Measurements from ENCODE around the gene WNK2. TPM values are rescaled to one million over a fixed set of nuclear protein-coding genes. Genes with fewer than 3 reads are reported as not detected.
"Not testable (repeated sequence)": the region's sequence is repeated elsewhere in the genome, so short reads cannot be mapped to it uniquely, and the experiment has no call there.

WNK2 gene
- total RNA-seq, 1 donor from 2014 or later: 218 TPM

DNA sequence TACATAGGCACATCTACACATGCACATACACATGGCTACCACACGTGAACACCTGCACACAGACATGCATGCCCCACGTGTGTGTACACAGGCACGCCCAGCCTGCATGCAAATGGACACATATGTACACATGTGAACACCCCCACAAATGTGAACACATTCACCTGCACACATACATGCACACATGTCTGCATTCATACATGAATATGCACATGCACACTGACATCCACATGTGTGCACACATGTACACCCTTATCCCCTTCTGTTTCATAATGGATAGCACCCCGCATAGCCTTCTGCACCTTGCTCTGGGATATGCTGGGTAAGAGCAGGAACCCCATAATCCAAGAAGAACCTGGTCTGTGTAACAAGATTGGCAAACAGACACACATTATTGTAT, 66.2 kb downstream of the WNK2 start:
- intact Hi-C loops (cut with micrococcal nuclease): no loop called here
- H3K9me3 ChIP-seq (replicated peaks): no peaks in the 10 kb centered on the region
- H3K4me3 ChIP-seq: no peak overlapping the region
- peaks cover 42% of the 10 kb centered on the region for H3K4me1 ChIP-seq
- no peak for DNase-seq
- TF ChIP-seq, protein P1, sequence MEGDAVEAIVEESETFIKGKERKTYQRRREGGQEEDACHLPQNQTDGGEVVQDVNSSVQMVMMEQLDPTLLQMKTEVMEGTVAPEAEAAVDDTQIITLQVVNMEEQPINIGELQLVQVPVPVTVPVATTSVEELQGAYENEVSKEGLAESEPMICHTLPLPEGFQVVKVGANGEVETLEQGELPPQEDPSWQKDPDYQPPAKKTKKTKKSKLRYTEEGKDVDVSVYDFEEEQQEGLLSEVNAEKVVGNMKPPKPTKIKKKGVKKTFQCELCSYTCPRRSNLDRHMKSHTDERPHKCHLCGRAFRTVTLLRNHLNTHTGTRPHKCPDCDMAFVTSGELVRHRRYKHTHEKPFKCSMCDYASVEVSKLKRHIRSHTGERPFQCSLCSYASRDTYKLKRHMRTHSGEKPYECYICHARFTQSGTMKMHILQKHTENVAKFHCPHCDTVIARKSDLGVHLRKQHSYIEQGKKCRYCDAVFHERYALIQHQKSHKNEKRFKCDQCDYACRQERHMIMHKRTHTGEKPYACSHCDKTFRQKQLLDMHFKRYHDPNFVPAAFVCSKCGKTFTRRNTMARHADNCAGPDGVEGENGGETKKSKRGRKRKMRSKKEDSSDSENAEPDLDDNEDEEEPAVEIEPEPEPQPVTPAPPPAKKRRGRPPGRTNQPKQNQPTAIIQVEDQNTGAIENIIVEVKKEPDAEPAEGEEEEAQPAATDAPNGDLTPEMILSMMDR (IDR thresholded peaks at IDR 0.05; ENCODE audit: borderline replicate concordance): no peak
- H3K36me3 ChIP-seq: peaks cover 6% of the 10 kb centered on the region
- no peak overlapping the region for H3K27ac ChIP-seq (replicated peaks)
- no peaks in the 10 kb centered on the region for H3K27me3 ChIP-seq (ENCODE audit: low read depth)

DNA sequence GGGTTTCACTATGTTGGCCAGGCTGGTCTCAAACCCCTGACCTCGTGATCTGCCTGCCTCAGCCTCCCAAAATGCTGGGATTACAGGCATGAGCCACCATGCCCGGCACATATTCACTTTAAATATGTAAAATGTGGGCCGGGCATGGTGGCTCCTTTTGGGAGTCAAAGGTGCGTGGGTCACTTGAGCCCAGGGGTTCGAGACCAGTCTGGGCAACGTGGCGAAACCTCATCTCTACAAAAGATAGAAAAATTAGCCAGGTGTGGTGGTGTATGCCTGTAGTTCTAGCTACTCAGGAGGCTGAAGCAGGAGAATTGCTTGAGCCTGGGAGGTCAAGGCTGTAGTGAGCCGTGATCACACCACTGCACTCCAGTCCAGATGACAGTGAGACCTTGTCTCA, 67.4 kb downstream of the WNK2 start:
- H3K9me3 ChIP-seq (replicated peaks); H3K27me3 ChIP-seq (ENCODE audit: low read depth); H3K4me3 ChIP-seq; DNase-seq; H3K27ac ChIP-seq (replicated peaks); intact Hi-C loops (cut with micrococcal nuclease); H3K36me3 ChIP-seq: not testable (repeated sequence)
- H3K4me1 ChIP-seq: peaks cover 31% of the 10 kb centered on the region

DNA sequence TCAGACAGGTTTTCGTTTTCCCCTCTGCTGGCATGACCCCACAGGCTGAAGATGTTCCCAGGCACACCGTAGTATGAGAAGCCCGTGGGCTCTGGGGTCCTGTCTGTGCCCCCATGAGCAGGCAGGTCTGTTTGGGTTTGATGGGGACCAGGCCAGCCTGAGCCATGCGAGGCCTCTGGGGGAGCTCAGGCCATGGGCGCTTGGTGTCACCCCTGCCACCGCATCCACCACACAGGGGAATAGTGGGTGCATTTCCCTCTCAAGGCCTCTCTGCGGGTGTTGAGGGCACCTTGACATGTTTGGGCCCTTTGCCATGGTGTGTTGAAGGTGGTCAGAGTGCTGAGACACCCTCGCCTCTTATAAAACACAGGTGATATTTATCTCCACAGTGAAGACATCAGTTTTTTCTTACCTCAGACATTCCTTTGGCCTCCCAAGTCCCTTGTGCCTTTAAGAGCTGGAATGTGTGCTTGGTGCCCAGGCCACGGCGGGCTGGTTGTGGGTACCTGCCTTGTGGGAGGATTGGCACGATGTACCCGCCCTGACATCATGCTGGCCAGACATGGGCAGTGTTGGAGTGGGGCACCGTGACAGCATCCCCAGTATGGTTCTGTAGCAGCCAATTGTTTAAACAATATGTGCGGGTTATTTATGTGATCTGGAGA, 68.3 kb downstream of the WNK2 start:
- TF ChIP-seq, protein P1 (IDR thresholded peaks at IDR 0.05; ENCODE audit: borderline replicate concordance): no peak
- Histone ChIP-seq H3K36me3 (peaks cover 6% of the 10 kb centered on the region), H3K9me3 (replicated peaks) (no peaks in the 10 kb centered on the region), H3K4me3 (no peak overlapping the region), H3K4me1 (peaks cover 28% of the 10 kb centered on the region), H3K27ac (replicated peaks) (peak overlapping the region; percentile 8), H3K27me3 (ENCODE audit: low read depth) (no peaks in the 10 kb centered on the region)
- no peak for DNase-seq
- intact Hi-C loops (cut with micrococcal nuclease): no loop called here

DNA sequence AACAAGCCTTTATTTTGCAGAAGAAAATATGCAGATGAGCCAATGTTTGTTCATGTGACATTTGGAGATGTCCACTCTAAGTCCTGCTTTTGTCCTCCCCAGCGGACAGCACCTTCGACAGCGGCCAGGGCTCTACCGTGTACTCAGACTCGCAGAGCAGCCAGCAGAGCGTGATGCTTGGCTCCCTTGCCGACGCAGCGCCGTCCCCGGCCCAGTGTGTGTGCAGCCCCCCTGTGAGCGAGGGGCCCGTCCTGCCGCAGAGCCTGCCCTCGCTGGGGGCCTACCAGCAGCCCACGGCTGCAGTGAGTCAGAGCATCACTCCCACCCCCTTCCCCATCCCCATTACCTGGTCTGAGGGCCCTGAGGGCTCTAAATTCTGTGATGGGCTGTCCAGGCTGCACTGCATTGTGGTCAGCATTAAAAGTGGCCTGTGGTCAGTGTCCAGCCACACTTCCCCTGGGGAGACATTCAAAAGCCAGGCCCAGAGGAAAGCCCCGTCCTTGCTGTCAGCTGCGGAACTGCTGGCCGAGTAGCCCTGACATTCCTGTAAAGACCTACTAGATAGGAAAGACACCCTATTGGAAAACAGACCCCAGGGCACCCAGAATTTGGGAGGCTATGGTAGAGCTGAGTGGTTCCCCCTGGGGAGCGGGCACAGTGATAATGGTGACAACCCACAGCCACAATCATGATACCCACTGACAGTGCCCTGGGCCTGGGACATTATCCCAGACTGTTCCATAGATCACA, 69.0 kb downstream of the WNK2 start:
- intact Hi-C loops (cut with micrococcal nuclease): no loop called here
- TF ChIP-seq, protein P1 (IDR thresholded peaks at IDR 0.05; ENCODE audit: borderline replicate concordance): no peak
- Histone ChIP-seq H3K27ac (replicated peaks) (peak overlapping the region; percentile 8), H3K27me3 (ENCODE audit: low read depth) (no peaks in the 10 kb centered on the region), H3K36me3 (peaks cover 6% of the 10 kb centered on the region), H3K4me1 (peaks cover 21% of the 10 kb centered on the region), H3K4me3 (no peak overlapping the region), H3K9me3 (replicated peaks) (no peaks in the 10 kb centered on the region)
- no peak for DNase-seq

GRCh38 chr9:93253633-93254032, 69.7 kb downstream of the WNK2 start:
- peaks cover 15% of the 10 kb centered on the region for H3K4me1 ChIP-seq
- H3K4me3 ChIP-seq: no peak overlapping the region
- H3K27ac ChIP-seq (replicated peaks): no peak overlapping the region
- intact Hi-C loops (cut with micrococcal nuclease): no loop called here
- TF ChIP-seq, protein P1 (IDR thresholded peaks at IDR 0.05; ENCODE audit: borderline replicate concordance): no peak
- H3K9me3 ChIP-seq (replicated peaks): no peaks in the 10 kb centered on the region
- DNase-seq: no peak
- H3K36me3 ChIP-seq: peaks cover 9% of the 10 kb centered on the region
- H3K27me3 ChIP-seq (ENCODE audit: low read depth): no peaks in the 10 kb centered on the region

DNA sequence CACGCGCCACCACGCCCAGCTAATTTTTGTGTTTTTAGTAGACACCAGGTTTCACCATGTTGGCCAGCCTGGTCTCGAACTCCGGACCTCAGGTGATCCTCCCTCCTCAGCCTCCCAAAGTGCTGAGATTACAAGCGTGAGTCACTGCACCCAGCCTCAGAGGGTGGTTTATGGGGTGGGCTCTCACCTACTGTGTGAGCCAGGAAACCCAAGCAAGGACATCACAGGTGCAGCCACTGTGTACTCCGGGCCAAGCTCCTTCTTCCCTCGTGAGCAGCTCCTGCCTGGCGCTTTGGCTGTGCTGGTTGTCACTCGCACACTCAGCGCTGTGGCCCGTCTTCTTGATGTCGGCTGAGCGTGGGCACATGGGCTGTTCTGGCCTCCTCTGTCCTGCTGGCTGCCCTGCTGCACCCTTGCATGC, 70.1 kb downstream of the WNK2 start:
- DNase-seq: no peak
- TF ChIP-seq, protein P1 (IDR thresholded peaks at IDR 0.05; ENCODE audit: borderline replicate concordance): no peak
- H3K27ac ChIP-seq (replicated peaks): no peak overlapping the region
- H3K4me3 ChIP-seq: no peak overlapping the region
- H3K4me1 ChIP-seq: peaks cover 14% of the 10 kb centered on the region
- H3K9me3 ChIP-seq (replicated peaks): no peaks in the 10 kb centered on the region
- H3K27me3 ChIP-seq (ENCODE audit: low read depth): no peaks in the 10 kb centered on the region
- peaks cover 9% of the 10 kb centered on the region for H3K36me3 ChIP-seq
- intact Hi-C loops (cut with micrococcal nuclease): no loop called here

All from left ventricle myocardium inferior (tissue), 1 donor.